GM12892 (cell line): ENCODE results near the gene DDX59.

Experiments
- POLR2A ChIP-seq: IDR thresholded peaks from 2 replicates; pipeline ENCODE4 v1.6.1; 2011; ENCODE audit warnings: low read depth, low read length, control low read depth
- POLR2AphosphoS5 ChIP-seq: IDR thresholded peaks from 2 replicates; pipeline ENCODE4 v1.6.1; 2011; ENCODE audit warnings: low read depth, low read length, control low read depth
- TAF1 ChIP-seq: IDR thresholded peaks from 2 replicates; pipeline ENCODE4 v1.6.1; 2011; ENCODE audit warnings: low read depth, mild to moderate bottlenecking, control low read depth, low read length, borderline replicate concordance

GRCh38 chr1:200654660-200655059, 15.0 kb downstream of the DDX59 start:
- no peak for TF ChIP-seq POLR2A
- no peak for TF ChIP-seq POLR2AphosphoS5
- no peak for TF ChIP-seq TAF1
